Measurements from ENCODE around the gene DENND2D. TPM values are rescaled to one million over a fixed set of nuclear protein-coding genes. Genes with fewer than 3 reads are reported as not detected.
"Not testable (repeated sequence)": the region's sequence is repeated elsewhere in the genome, so short reads cannot be mapped to it uniquely, and the experiment has no call there.

Gene DENND2D
- total RNA-seq, 4 donors from 2014 or later: 26.7 to 48.9 (median 33.6) TPM

GRCh38 chr1:111219557-111220286 is 19.3 kb upstream of the DENND2D start:
- H3K4me3 ChIP-seq (ENCODE audit: low read depth, poor library complexity, severe bottlenecking): no peak overlapping the region
- no peak for TF ChIP-seq CTCF (IDR thresholded peaks at IDR 0.05)
- TF ChIP-seq POLR2A (IDR thresholded peaks at IDR 0.05): no peak
- WGBS, 2 donors: 70 to 81% methylated on average over 5 of the region's 5 CpGs
- DNase-seq (ENCODE audit: low spot score in 2 of 2): no peak
- intact Hi-C loops (cut with DNase I; ENCODE audit: low total_unique reads): loop anchor here (5.0 kb wide), 1 partner anchor 183 kb away; no protein-coding TSS in a partner anchor

- intact Hi-C loops (cut with DNase I; ENCODE audit: low total_unique reads): no loop called here
- no peak for DNase-seq (ENCODE audit: low spot score in 2 of 2)
- H3K4me3 ChIP-seq (ENCODE audit: low read depth, poor library complexity, severe bottlenecking): no peak overlapping the region
- TF ChIP-seq POLR2A (IDR thresholded peaks at IDR 0.05) (no peak), CTCF (IDR thresholded peaks at IDR 0.05) (no peak)
- WGBS, 2 donors: 93 to 96% methylated on average over 8 of the region's 8 CpGs
Observed at GRCh38 chr1:111218701-111219556, 18.5 kb upstream of the DENND2D start.

GRCh38 chr1:111217183-111217910 is 16.9 kb upstream of the DENND2D start:
- no peak for DNase-seq (ENCODE audit: low spot score in 2 of 2)
- TF ChIP-seq CTCF (IDR thresholded peaks at IDR 0.05) (no peak), POLR2A (IDR thresholded peaks at IDR 0.05) (no peak)
- WGBS, 2 donors: 70 to 75% methylated on average over 5 of the region's 5 CpGs
- H3K4me3 ChIP-seq (ENCODE audit: low read depth, poor library complexity, severe bottlenecking): no peak overlapping the region
- intact Hi-C loops (cut with DNase I; ENCODE audit: low total_unique reads): no loop called here

- TF ChIP-seq CTCF (IDR thresholded peaks at IDR 0.05): no peak
- 75 to 81% methylated on average over 5 of the region's 5 CpGs for WGBS, 2 donors
- DNase-seq (ENCODE audit: low spot score in 2 of 2): no peak
- no peak overlapping the region for H3K4me3 ChIP-seq (ENCODE audit: low read depth, poor library complexity, severe bottlenecking)
- intact Hi-C loops (cut with DNase I; ENCODE audit: low total_unique reads): no loop called here
Observed at GRCh38 chr1:111216751-111217150, 16.3 kb upstream of the DENND2D start.

GRCh38 chr1:111215285-111215684 is 14.8 kb upstream of the DENND2D start:
- 83 to 91% methylated on average over 2 of the region's 2 CpGs for WGBS, 2 donors

GRCh38 chr1:111214884-111215283 is 14.4 kb upstream of the DENND2D start:
- intact Hi-C loops (cut with DNase I; ENCODE audit: low total_unique reads): no loop called here
- H3K4me3 ChIP-seq (ENCODE audit: low read depth, poor library complexity, severe bottlenecking): no peak overlapping the region
- TF ChIP-seq POLR2A (IDR thresholded peaks at IDR 0.05) (no peak), CTCF (IDR thresholded peaks at IDR 0.05) (no peak)
- WGBS, 2 donors: 88 to 90% methylated on average over 7 of the region's 7 CpGs
- no peak for DNase-seq (ENCODE audit: low spot score in 2 of 2)

More at GRCh38 chr1:111215285-111215684, 14.8 kb upstream of the DENND2D start:
- DNase-seq (ENCODE audit: low spot score in 2 of 2); H3K4me3 ChIP-seq (ENCODE audit: low read depth, poor library complexity, severe bottlenecking); intact Hi-C loops (cut with DNase I; ENCODE audit: low total_unique reads): not testable (repeated sequence)
